SU-DHL-6 (cell line): ENCODE data around the gene PMIS2.

ENCODE experiments used
- CTCF ChIP-seq: fragments of 200-600 bp; sonication (generic); IDR thresholded peaks from one replicate; pipeline ENCODE4 v1.5.1; 2017; ENCODE audit warnings: antibody characterized with exemption, mild to moderate bottlenecking, low read length, moderate library complexity; ENCODE audit not compliant: insufficient read depth, poor library complexity, severe bottlenecking
- EZH2phosphoT487 ChIP-seq: fragments of 200-600 bp; sonication (generic), shearing (Covaris generic); conservative IDR thresholded peaks from 2 replicates; pipeline ENCODE4 v1.6.1; 2018; ENCODE audit warnings: mild to moderate bottlenecking, antibody characterized with exemption, low read length, moderate library complexity, mixed read lengths

GRCh38 chr19:35621708-35622107 lies 35.7 kb downstream of the PMIS2 start:
- TF ChIP-seq CTCF (no peak), EZH2phosphoT487 (no peak)
